OCI-LY7 (cell line): ENCODE data around the gene TPK1. TPM values are rescaled to one million over a fixed set of nuclear protein-coding genes. Genes with fewer than 3 reads are reported as not detected.

ENCODE experiments used
- BruUV-seq: library from RNA; stranded (reverse); fragments of 400-500 nt; replicated peaks from 2 replicates; lab custom pipeline; 2021; lab: Mats Ljungman, UMichigan
- CTCF ChIA-PET: fragments of 300-600 bp; sonication (Branson Sonifier 250); formaldehyde crosslinking; loops from one replicate; lab custom pipeline; 2022; ENCODE audit warnings: antibody characterized with exemption; ENCODE audit not compliant: unreplicated experiment; lab: Charles Lee
- POLR2A ChIA-PET: fragments of 300-600 bp; sonication (Branson Sonifier 250); formaldehyde crosslinking; loops from one replicate; lab custom pipeline; 2022; ENCODE audit warnings: antibody characterized with exemption; lab: Charles Lee
- DNase-seq: peaks from one replicate; pipeline ENCODE4 v3.0.0-alpha.2; 2015; ENCODE audit warnings: low spot score
- H2AFZ ChIP-seq: fragments of 200-600 bp; sonication (generic), shearing (Covaris generic); 2 replicates; pipeline ENCODE4 v1.6.1; 2014; ENCODE audit warnings: mild to moderate bottlenecking, antibody characterized with exemption, low read length, moderate library complexity
- H3K27ac ChIP-seq: fragments of 200-600 bp; sonication (generic); 2 replicates; pipeline ENCODE4 v1.5.1; 2014; ENCODE audit warnings: mixed run types, low read depth, mild to moderate bottlenecking, moderate library complexity, low read length, inconsistent platforms; ENCODE audit not compliant: poor library complexity, severe bottlenecking
- H3K36me3 ChIP-seq: fragments of 200-600 bp; sonication (generic); 2 replicates; pipeline ENCODE4 v1.6.1; 2014; ENCODE audit warnings: mild to moderate bottlenecking, antibody characterized with exemption, low read length, moderate library complexity, mixed read lengths; ENCODE audit not compliant: insufficient read depth
- H3K4me1 ChIP-seq: fragments of 200-600 bp; sonication (generic); 2 replicates; pipeline ENCODE4 v1.5.1; 2014; ENCODE audit warnings: mild to moderate bottlenecking, low read length; ENCODE audit not compliant: insufficient read depth, poor library complexity, severe bottlenecking
- H3K4me2 ChIP-seq: fragments of 200-600 bp; sonication (generic); 2 replicates; pipeline ENCODE4 v1.6.1; 2014; ENCODE audit warnings: mild to moderate bottlenecking, low read length
- H3K4me3 ChIP-seq: fragments of 200-600 bp; sonication (generic); 2 replicates; pipeline ENCODE4 v1.5.1; 2014; ENCODE audit warnings: mild to moderate bottlenecking, low read depth, low read length; ENCODE audit not compliant: poor library complexity, severe bottlenecking
- H3K79me2 ChIP-seq: fragments of 200-600 bp; sonication (generic); 2 replicates; pipeline ENCODE4 v1.6.1; 2016; ENCODE audit warnings: low read depth, mild to moderate bottlenecking, low read length, moderate library complexity, mixed read lengths; ENCODE audit not compliant: insufficient read depth
- H3K9me2 ChIP-seq: fragments of 200-600 bp; sonication (generic); 2 replicates; pipeline ENCODE4 v1.6.1; 2016; ENCODE audit warnings: mild to moderate bottlenecking, low read length, mixed read lengths; ENCODE audit not compliant: insufficient read depth
- H3K9me3 ChIP-seq: fragments of 200-600 bp; sonication (generic); 2 replicates; pipeline ENCODE4 v1.6.1; 2014; ENCODE audit warnings: mild to moderate bottlenecking, mixed run types, low read length, mixed read lengths
- H4K20me1 ChIP-seq: fragments of 200-600 bp; sonication (generic); 2 replicates; pipeline ENCODE4 v1.6.1; 2014; ENCODE audit warnings: mild to moderate bottlenecking, antibody characterized with exemption, low read length, moderate library complexity, mixed read lengths; ENCODE audit not compliant: insufficient read depth
- CTCF ChIP-seq: fragments of 200-600 bp; sonication (generic); conservative IDR thresholded peaks from 2 replicates; pipeline ENCODE4 v1.5.1; 2014; ENCODE audit warnings: mild to moderate bottlenecking, antibody characterized with exemption, low read length, moderate library complexity, mixed read lengths
- EZH2phosphoT487 ChIP-seq: fragments of 200-600 bp; sonication (generic); IDR thresholded peaks from 2 replicates; pipeline ENCODE4 v1.6.1; 2018; ENCODE audit warnings: low read depth, borderline replicate concordance, mild to moderate bottlenecking, mixed run types, antibody characterized with exemption, low read length, moderate library complexity, mixed read lengths
- intact Hi-C: fragments of 100-400 bp; cut with micrococcal nuclease; formaldehyde crosslinking; loops from one replicate; pipeline ENCODE4 v1.10.0; 2022; ENCODE audit not compliant: unreplicated experiment
- total RNA-seq, 2 experiments: library from RNA; depleted of rRNA in 1 of 2; stranded (reverse); fragments of >200 nt in 1 of 2; shearing (Covaris generic) in 1 of 2; gene quantifications; 2 replicates each; pipeline ENCODE4 v1.2.3, GENCODE V29; 2014 to 2022

Gene TPK1
- total RNA-seq, 2 experiments from 2014 or later: 6.7 to 12.5 TPM

DNA sequence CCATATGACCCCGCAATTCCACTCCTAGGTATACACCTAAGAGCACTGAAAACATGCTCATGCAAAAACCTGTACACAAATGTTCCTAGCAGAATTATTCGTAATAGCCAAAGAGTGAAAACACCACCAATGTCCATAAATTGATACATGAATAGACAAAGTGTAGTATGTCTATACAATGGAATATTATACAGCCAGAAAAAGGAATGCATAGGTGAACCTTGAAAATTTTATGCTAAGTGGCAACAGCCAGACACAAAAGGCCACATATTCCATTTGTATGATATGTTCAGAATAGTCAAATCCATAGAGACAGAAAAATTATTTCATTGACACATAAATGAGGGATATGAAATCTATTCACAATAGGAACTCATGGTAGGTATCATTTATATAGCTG, 351.4 kb downstream of the TPK1 start:
- H3K79me2 ChIP-seq: no peaks in the 10 kb centered on the region
- BruUV-seq: no TSS peak
- no peak for DNase-seq
- no peaks in the 10 kb centered on the region for H3K9me2 ChIP-seq
- no peaks in the 10 kb centered on the region for H3K36me3 ChIP-seq
- no peaks in the 10 kb centered on the region for H4K20me1 ChIP-seq
- no peak overlapping the region for H3K4me3 ChIP-seq
- ChIA-PET POLR2A (no interaction called here), CTCF (no interaction called here)
- intact Hi-C loops: no loop called here
- H3K4me1 ChIP-seq: no peaks in the 10 kb centered on the region
- H3K27ac ChIP-seq: no peak overlapping the region
- TF ChIP-seq EZH2phosphoT487: no peak
- no peak for TF ChIP-seq CTCF
- no peak overlapping the region for H3K4me2 ChIP-seq
- H2AFZ ChIP-seq: no peak overlapping the region
- no peaks in the 10 kb centered on the region for H3K9me3 ChIP-seq

DNA sequence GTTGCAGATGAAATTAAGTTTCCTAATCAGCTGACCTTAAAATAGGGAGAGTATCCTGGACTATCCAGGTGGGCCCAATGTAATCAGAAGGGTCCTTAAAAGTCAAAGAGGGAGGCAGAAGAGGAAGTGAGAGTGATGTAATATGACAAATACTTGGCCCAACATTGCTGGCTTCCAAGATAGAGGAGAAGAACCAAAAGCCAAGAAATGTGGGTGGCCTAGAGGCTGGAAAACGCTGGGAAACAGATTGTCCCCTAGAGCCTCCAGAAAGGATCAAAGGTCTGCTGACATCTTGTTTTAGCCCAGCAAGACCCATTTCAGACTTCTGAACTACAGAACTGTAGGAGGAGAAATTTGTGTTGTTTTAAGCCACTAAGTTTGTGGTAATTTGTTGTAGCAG, 352.7 kb downstream of the TPK1 start:
- TF ChIP-seq CTCF (no peak), EZH2phosphoT487 (no peak)
- Histone ChIP-seq H3K27ac (no peak overlapping the region), H2AFZ (no peak overlapping the region), H4K20me1 (no peaks in the 10 kb centered on the region), H3K4me3 (no peak overlapping the region), H3K4me2 (no peak overlapping the region), H3K79me2 (no peaks in the 10 kb centered on the region), H3K9me2 (no peaks in the 10 kb centered on the region), H3K36me3 (no peaks in the 10 kb centered on the region), H3K4me1 (no peaks in the 10 kb centered on the region), H3K9me3 (no peaks in the 10 kb centered on the region)
- no peak for DNase-seq
- no TSS peak for BruUV-seq
- CTCF ChIA-PET: no interaction called here
- intact Hi-C loops: no loop called here
- POLR2A ChIA-PET: no interaction called here

- TF ChIP-seq EZH2phosphoT487 (no peak), CTCF (no peak)
- H4K20me1 ChIP-seq: no peaks in the 10 kb centered on the region
- no peak overlapping the region for H3K4me3 ChIP-seq
- DNase-seq: no peak
- H3K4me2 ChIP-seq: no peak overlapping the region
- H3K9me2 ChIP-seq: no peaks in the 10 kb centered on the region
- no peaks in the 10 kb centered on the region for H3K4me1 ChIP-seq
- no peaks in the 10 kb centered on the region for H3K9me3 ChIP-seq
- ChIA-PET POLR2A (no interaction called here), CTCF (no interaction called here)
- no peaks in the 10 kb centered on the region for H3K36me3 ChIP-seq
- H2AFZ ChIP-seq: no peak overlapping the region
- H3K27ac ChIP-seq: no peak overlapping the region
- no peaks in the 10 kb centered on the region for H3K79me2 ChIP-seq
- BruUV-seq: no TSS peak
- intact Hi-C loops: no loop called here
Measured at GRCh38 chr7:144481833-144482232, 354.0 kb downstream of the TPK1 start.
